H9 (cell line): Measurements from ENCODE around the gene BTBD17. TPM values are rescaled to one million over a fixed set of nuclear protein-coding genes. Genes with fewer than 3 reads are reported as not detected.

Experiments used
- DNase-seq: peaks from one replicate; pipeline ENCODE4 v3.0.0-alpha.2; 2017
- H2AFZ ChIP-seq: one replicate; pipeline ENCODE4 v1.6.1; 2013; ENCODE audit warnings: mild to moderate bottlenecking, low read length, control low read depth, moderate library complexity
- H2AK5ac ChIP-seq: 2 replicates; pipeline ENCODE4 v1.6.1; 2013; ENCODE audit warnings: low read length, control low read depth, mixed read lengths; ENCODE audit not compliant: insufficient read length
- H2BK120ac ChIP-seq: one replicate; pipeline ENCODE4 v1.6.1; 2013; ENCODE audit warnings: low read depth, mild to moderate bottlenecking, low read length, control low read depth, inconsistent platforms; ENCODE audit not compliant: poor library complexity, severe bottlenecking
- H2BK12ac ChIP-seq: 2 replicates; pipeline ENCODE4 v1.6.1; 2013; ENCODE audit warnings: low read length, control low read depth, mixed read lengths, low read depth; ENCODE audit not compliant: insufficient read length
- H2BK15ac ChIP-seq: 2 replicates; pipeline ENCODE4 v1.6.1; 2013; ENCODE audit warnings: low read depth, low read length, control low read depth
- H2BK20ac ChIP-seq: one replicate; pipeline ENCODE4 v1.6.1; 2013; ENCODE audit warnings: low read depth, mild to moderate bottlenecking, low read length, control low read depth, inconsistent platforms; ENCODE audit not compliant: poor library complexity, severe bottlenecking
- H2BK5ac ChIP-seq: 2 replicates; pipeline ENCODE4 v1.6.1; 2013; ENCODE audit warnings: low read length, control low read depth, mixed read lengths; ENCODE audit not compliant: insufficient read length
- H3K14ac ChIP-seq: 2 replicates; pipeline ENCODE4 v1.6.1; 2013; ENCODE audit warnings: low read length, control low read depth; ENCODE audit not compliant: insufficient read depth
- H3K18ac ChIP-seq: 2 replicates; pipeline ENCODE4 v1.6.1; 2013; ENCODE audit warnings: low read depth, mild to moderate bottlenecking, mixed read lengths, low read length, control low read depth; ENCODE audit not compliant: insufficient read length
- H3K23ac ChIP-seq: 2 replicates; pipeline ENCODE4 v1.6.1; 2013; ENCODE audit warnings: low read length, control low read depth, mixed read lengths, low read depth; ENCODE audit not compliant: insufficient read length
- H3K23me2 ChIP-seq: 2 replicates; pipeline ENCODE4 v1.6.1; 2013; ENCODE audit warnings: low read depth, mild to moderate bottlenecking, mixed read lengths, low read length, control low read depth; ENCODE audit not compliant: insufficient read length, poor library complexity, severe bottlenecking
- H3K27ac ChIP-seq: 2 replicates; pipeline ENCODE4 v1.5.1; 2013; ENCODE audit warnings: low read length, control low read depth, mixed read lengths, low read depth; ENCODE audit not compliant: insufficient read length
- H3K27me3 ChIP-seq: 2 replicates; pipeline ENCODE4 v1.6.1; 2013; ENCODE audit warnings: low read length, control low read depth, inconsistent platforms; ENCODE audit not compliant: insufficient read depth
- H3K4ac ChIP-seq: 2 replicates; pipeline ENCODE4 v1.6.1; 2013; ENCODE audit warnings: low read depth, mild to moderate bottlenecking, control low read depth, inconsistent platforms, low read length, moderate library complexity
- H3K4me1 ChIP-seq: 2 replicates; pipeline ENCODE4 v1.6.1; 2013; ENCODE audit warnings: low read length, control low read depth, inconsistent platforms; ENCODE audit not compliant: insufficient read depth
- H3K4me2 ChIP-seq: 2 replicates; pipeline ENCODE4 v1.6.1; 2013; ENCODE audit warnings: low read length, control low read depth, mixed read lengths; ENCODE audit not compliant: insufficient read length, insufficient read depth
- H3K56ac ChIP-seq: 2 replicates; pipeline ENCODE4 v1.6.1; 2013; ENCODE audit warnings: low read depth, mild to moderate bottlenecking, mixed read lengths, low read length, control low read depth; ENCODE audit not compliant: insufficient read length
- H3K79me1 ChIP-seq: 2 replicates; pipeline ENCODE4 v1.6.1; 2013; ENCODE audit warnings: low read depth, mild to moderate bottlenecking, moderate library complexity, low read length, control low read depth, inconsistent platforms; ENCODE audit not compliant: insufficient read depth, poor library complexity, severe bottlenecking
- H3K79me2 ChIP-seq: 2 replicates; pipeline ENCODE4 v1.6.1; 2013; ENCODE audit warnings: low read length, control low read depth, inconsistent platforms; ENCODE audit not compliant: insufficient read depth
- H3K9ac ChIP-seq: 2 replicates; pipeline ENCODE4 v1.6.1; 2013; ENCODE audit warnings: low read length, control low read depth, mixed read lengths; ENCODE audit not compliant: insufficient read length; ENCODE audit errors: extremely low read depth
- H3K9me3 ChIP-seq: one replicate; pipeline ENCODE4 v1.6.1; 2013; ENCODE audit warnings: low read depth, low read length, inconsistent platforms; ENCODE audit not compliant: control insufficient read depth
- H3T11ph ChIP-seq: one replicate; pipeline ENCODE4 v1.6.1; 2013; ENCODE audit warnings: mild to moderate bottlenecking, low read length, control low read depth, inconsistent platforms
- H4K20me1 ChIP-seq: one replicate; pipeline ENCODE4 v1.6.1; 2013; ENCODE audit not compliant: control insufficient read depth, insufficient read length, insufficient read depth
- H4K5ac ChIP-seq: 2 replicates; pipeline ENCODE4 v1.6.1; 2013; ENCODE audit warnings: low read depth, mild to moderate bottlenecking, mixed read lengths, low read length, control low read depth; ENCODE audit not compliant: insufficient read length
- H4K8ac ChIP-seq: replicated peaks from 2 replicates; pipeline ENCODE4 v1.6.1; 2013; ENCODE audit warnings: low read length, control low read depth, mixed read lengths, low read depth; ENCODE audit not compliant: insufficient read length
- H4K91ac ChIP-seq: 2 replicates; pipeline ENCODE4 v1.6.1; 2013; ENCODE audit warnings: low read depth, mild to moderate bottlenecking, moderate library complexity, mixed read lengths, low read length, control low read depth; ENCODE audit not compliant: insufficient read length
- H3K27ac Mint-ChIP-seq, 3 experiments: 2 replicates in 2 of 3; 3 replicates in 1 of 3; pipeline ENCODE4 v1.8.0; 2020 to 2021; ENCODE audit warnings: mixed read lengths in 3 of 3, mild to moderate bottlenecking in 1 of 3, moderate library complexity in 1 of 3
- H3K27me3 Mint-ChIP-seq: 2 replicates; pipeline ENCODE4 v1.8.0; 2021; ENCODE audit warnings: low read depth, mild to moderate bottlenecking, moderate library complexity, mixed read lengths
- H3K36me3 Mint-ChIP-seq, 3 experiments: 2 replicates in 2 of 3; 3 replicates in 1 of 3; pipeline ENCODE4 v1.8.0; 2020 to 2021; ENCODE audit warnings: low read depth in 3 of 3, mixed read lengths in 3 of 3; ENCODE audit not compliant: insufficient read depth in 1 of 3
- H3K4me1 Mint-ChIP-seq, 2 experiments: 2 replicates each; pipeline ENCODE4 v1.8.0; 2020; ENCODE audit warnings: mixed read lengths in 2 of 2
- H3K4me3 Mint-ChIP-seq, 2 experiments: 2 replicates in 1 of 2; 3 replicates in 1 of 2; pipeline ENCODE4 v1.8.0; 2020 to 2021; ENCODE audit warnings: mild to moderate bottlenecking in 2 of 2, mixed read lengths in 2 of 2, moderate library complexity in 1 of 2
- H3K9me3 Mint-ChIP-seq, 2 experiments: 2 replicates in 1 of 2; 3 replicates in 1 of 2; pipeline ENCODE4 v1.8.0; 2020; ENCODE audit warnings: mild to moderate bottlenecking in 2 of 2, mixed read lengths in 2 of 2, moderate library complexity in 1 of 2
- WGBS: extraction: QIAGEN DNeasy Blood & Tissue Kit; methylation state at CpG from one replicate; pipeline ENCODE4 v1.1.7; 2013; ENCODE audit warnings: missing lambda C conversion rate, low lambda C conversion rate, mixed read lengths; ENCODE audit not compliant: insufficient read length; ENCODE audit errors: extremely low coverage; 5-methylcytosine and 5-hydroxymethylcytosine counted together
- total RNA-seq: library from RNA; stranded (reverse); gene quantifications from 2 replicates; pipeline ENCODE4 v1.2.1, GENCODE V29; 2021
- TF ChIP-seq, protein P1 (sequence below): fragments of 200-600 bp; sonication (generic); conservative IDR thresholded peaks from 3 replicates; pipeline ENCODE4 v1.8.0; 2021; ENCODE audit warnings: antibody characterized with exemption, mild to moderate bottlenecking

BTBD17 gene
- total RNA-seq, 1 experiment from 2014 or later: 0.33 TPM

- Histone ChIP-seq H4K20me1 (no peaks in the 10 kb centered on the region), H3K18ac (no peak overlapping the region), H3K14ac (no peak overlapping the region), H2BK15ac (no peak overlapping the region), H4K8ac (no peak overlapping the region), H3K9me3 (no peaks in the 10 kb centered on the region), H3T11ph (no peak overlapping the region), H3K27ac (no peak overlapping the region), H3K4me1 (0 out of 2 replicates have a peak, but pooled peaks cover 2% of the 10 kb centered on the region), H2BK5ac (no peak overlapping the region), H3K23me2 (no peaks in the 10 kb centered on the region), H3K79me1 (no peaks in the 10 kb centered on the region), H3K9ac (no peak overlapping the region), H3K27me3 (peaks cover 13% of the 10 kb centered on the region; the same call in 1 of the 2 replicates), H3K4me2 (no peak overlapping the region), H2AK5ac (no peak overlapping the region), H2BK120ac (no peak overlapping the region), H4K91ac (no peak overlapping the region), H2BK20ac (no peak overlapping the region), H3K23ac (no peak overlapping the region), H2BK12ac (no peak overlapping the region), H3K79me2 (no peaks in the 10 kb centered on the region), H2AFZ (no peak overlapping the region), H3K4ac (no peak overlapping the region), H3K56ac (no peak overlapping the region), H4K5ac (no peak overlapping the region)
- peaks cover 7 to 22% of the 10 kb centered on the region in 2 experiments; a peak in 3 of 4 replicates for H3K4me1 Mint-ChIP-seq
- H3K9me3 Mint-ChIP-seq: no peaks in the 10 kb centered on the region; a peak in 1 of 5 replicates
- TF ChIP-seq, protein P1, sequence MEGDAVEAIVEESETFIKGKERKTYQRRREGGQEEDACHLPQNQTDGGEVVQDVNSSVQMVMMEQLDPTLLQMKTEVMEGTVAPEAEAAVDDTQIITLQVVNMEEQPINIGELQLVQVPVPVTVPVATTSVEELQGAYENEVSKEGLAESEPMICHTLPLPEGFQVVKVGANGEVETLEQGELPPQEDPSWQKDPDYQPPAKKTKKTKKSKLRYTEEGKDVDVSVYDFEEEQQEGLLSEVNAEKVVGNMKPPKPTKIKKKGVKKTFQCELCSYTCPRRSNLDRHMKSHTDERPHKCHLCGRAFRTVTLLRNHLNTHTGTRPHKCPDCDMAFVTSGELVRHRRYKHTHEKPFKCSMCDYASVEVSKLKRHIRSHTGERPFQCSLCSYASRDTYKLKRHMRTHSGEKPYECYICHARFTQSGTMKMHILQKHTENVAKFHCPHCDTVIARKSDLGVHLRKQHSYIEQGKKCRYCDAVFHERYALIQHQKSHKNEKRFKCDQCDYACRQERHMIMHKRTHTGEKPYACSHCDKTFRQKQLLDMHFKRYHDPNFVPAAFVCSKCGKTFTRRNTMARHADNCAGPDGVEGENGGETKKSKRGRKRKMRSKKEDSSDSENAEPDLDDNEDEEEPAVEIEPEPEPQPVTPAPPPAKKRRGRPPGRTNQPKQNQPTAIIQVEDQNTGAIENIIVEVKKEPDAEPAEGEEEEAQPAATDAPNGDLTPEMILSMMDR: no peak
- no peak overlapping the region for H3K4me3 Mint-ChIP-seq
- peaks cover 94% of the 10 kb centered on the region for H3K27me3 Mint-ChIP-seq
- DNase-seq: no peak
- WGBS: no CpG with 5 or more reads among the region's 8 CpGs
- no peak overlapping the region for H3K27ac Mint-ChIP-seq
- H3K36me3 Mint-ChIP-seq: peaks cover 0 to 9% (median 7%) of the 10 kb centered on the region in 3 experiments; a peak in 4 of 7 replicates
Observed at GRCh38 chr17:74355065-74355464, 6.6 kb downstream of the BTBD17 start.
